Naive B cell (primary cell): ENCODE data around the gene TRIM3. TPM values are rescaled to one million over a fixed set of nuclear protein-coding genes. Genes with fewer than 3 reads are reported as not detected.

Source experiments
- ATAC-seq, 2 donors: fragments of 150-1000 bp; cut with Tn5 transposase; 2 replicates each; pipeline ENCODE4 v1.10.0; 2021; ENCODE audit warnings: low read depth in 2 of 2, mild to moderate bottlenecking in 2 of 2, moderate library complexity in 2 of 2
- DNase-seq: peaks from one replicate; pipeline ENCODE4 v3.0.0; 2022
- H3K27ac Mint-ChIP-seq, 6 donors: one replicate each; pipeline ENCODE4 v1.8.0; 2020 to 2022; ENCODE audit warnings: mild to moderate bottlenecking in 6 of 6, mixed read lengths in 6 of 6, moderate library complexity in 5 of 6, inconsistent platforms in 2 of 6
- H3K27me3 Mint-ChIP-seq, 3 donors: one replicate each; pipeline ENCODE4 v1.8.0; 2021 to 2022; ENCODE audit warnings: mixed read lengths in 3 of 3, mild to moderate bottlenecking in 1 of 3
- H3K36me3 Mint-ChIP-seq, 2 donors: one replicate each; pipeline ENCODE4 v1.8.0; 2020 to 2022; ENCODE audit warnings: mixed read lengths in 2 of 2, inconsistent platforms in 1 of 2, mild to moderate bottlenecking in 1 of 2
- H3K4me1 Mint-ChIP-seq, 3 donors: one replicate each; pipeline ENCODE4 v1.8.0; 2020 to 2022; ENCODE audit warnings: mixed read lengths in 3 of 3, inconsistent platforms in 1 of 3, mild to moderate bottlenecking in 1 of 3, moderate library complexity in 1 of 3
- H3K4me3 Mint-ChIP-seq, 8 donors: one replicate each; pipeline ENCODE4 v1.8.0; 2020 to 2022; ENCODE audit warnings: mild to moderate bottlenecking in 8 of 8, mixed read lengths in 8 of 8, moderate library complexity in 8 of 8, inconsistent platforms in 2 of 8
- H3K9me3 Mint-ChIP-seq, 7 donors: one replicate each; pipeline ENCODE4 v1.8.0; 2020 to 2022; ENCODE audit warnings: mixed read lengths in 7 of 7, mild to moderate bottlenecking in 5 of 7, inconsistent platforms in 2 of 7, moderate library complexity in 1 of 7
- polyA plus RNA-seq, 6 donors: library from polyadenylated mRNA; unstranded; fragments of 300-500 nt; fragmentation: Illumina TruSeq; gene quantifications; one replicate each; pipeline ENCODE4 v1.2.3, GENCODE V29; 2021; ENCODE audit warnings: low read depth in 6 of 6

Gene TRIM3
- polyA plus RNA-seq, 6 donors from 2014 or later, result 0.88 to 2.7 (median 1.8) TPM

DNA sequence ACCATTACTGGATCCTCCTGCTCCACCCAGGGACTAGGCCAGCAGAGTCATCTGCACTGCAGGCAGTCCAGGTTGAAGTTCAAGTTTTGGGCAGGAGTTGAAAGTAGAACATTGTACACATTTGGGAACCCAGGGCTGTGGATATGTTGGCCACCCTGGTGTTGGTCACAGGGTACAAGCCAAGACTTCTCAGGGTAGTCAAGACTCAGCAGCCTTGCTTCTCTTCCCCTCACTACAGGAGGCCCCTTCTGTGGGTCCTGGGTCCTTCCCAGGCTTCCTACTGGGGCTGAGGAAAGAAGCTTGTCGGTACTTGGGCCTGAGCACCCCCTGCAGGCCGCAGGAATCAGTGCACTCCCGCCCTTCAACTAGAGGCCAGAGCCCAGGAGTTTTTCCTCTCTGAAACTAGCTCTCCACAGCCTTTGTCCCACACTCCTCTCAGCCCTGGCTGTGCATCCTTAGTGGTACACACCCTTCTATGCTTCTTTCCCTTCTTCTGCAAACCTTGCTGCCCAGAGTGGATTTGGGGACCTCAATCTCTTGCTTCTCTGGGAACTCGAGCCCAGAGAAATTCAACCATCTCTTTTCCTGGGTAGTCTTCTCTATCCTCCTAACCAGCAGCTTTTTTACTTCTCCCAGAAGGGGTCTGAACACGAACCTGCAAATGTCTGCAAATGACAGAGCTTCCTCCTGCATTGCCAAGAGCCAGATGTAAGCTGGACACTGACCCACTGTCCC, 30.3 kb downstream of the TRIM3 start:
- Mint-ChIP-seq H3K36me3 (no peaks in the 10 kb centered on the region), H3K27me3 (no peaks in the 10 kb centered on the region), H3K4me3 (no peak overlapping the region), H3K9me3 (no peaks in the 10 kb centered on the region), H3K4me1 (no peaks in the 10 kb centered on the region), H3K27ac (no peak overlapping the region)
- peak; percentile 58 to 76 for ATAC-seq
- peak; percentile 49 for DNase-seq

DNA sequence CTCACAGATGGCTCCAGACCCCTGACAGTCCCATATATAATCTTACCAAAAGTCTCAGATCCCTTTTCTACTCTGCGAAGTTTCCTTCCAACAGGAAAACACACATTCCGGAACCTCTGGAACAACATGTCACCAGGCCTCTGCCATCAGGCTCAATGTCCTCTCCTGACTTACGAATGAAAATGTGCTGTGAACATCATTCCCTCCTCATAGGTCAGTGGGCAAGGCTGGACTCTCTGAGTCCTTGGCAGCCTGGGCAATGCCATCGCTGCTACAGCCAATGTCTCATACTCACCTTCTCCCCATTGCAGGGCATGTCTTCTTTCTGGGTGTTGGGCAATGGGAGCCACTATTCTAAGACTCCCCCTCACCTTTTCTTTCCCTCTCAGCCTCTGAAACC, 31.3 kb downstream of the TRIM3 start:
- no peaks in the 10 kb centered on the region for H3K36me3 Mint-ChIP-seq
- no peak overlapping the region for H3K4me3 Mint-ChIP-seq
- H3K27ac Mint-ChIP-seq, result no peak overlapping the region
- ATAC-seq (no peak), DNase-seq (no peak)
- no peaks in the 10 kb centered on the region for H3K9me3 Mint-ChIP-seq
- no peaks in the 10 kb centered on the region for H3K27me3 Mint-ChIP-seq
- H3K4me1 Mint-ChIP-seq, result no peaks in the 10 kb centered on the region

- H3K36me3 Mint-ChIP-seq, result no peaks in the 10 kb centered on the region
- ATAC-seq (no peak), DNase-seq (no peak)
- no peaks in the 10 kb centered on the region for H3K27me3 Mint-ChIP-seq
- H3K9me3 Mint-ChIP-seq, result no peaks in the 10 kb centered on the region
- peaks cover 0 to 2% (median under 1%) of the 10 kb centered on the region in 3 donors for H3K4me1 Mint-ChIP-seq
- H3K27ac Mint-ChIP-seq, result no peak within 1 kb of the TSS
- H3K4me3 Mint-ChIP-seq, result no peak within 1 kb of the TSS
Observed at GRCh38 chr11:6440906-6441358, 32.8 kb downstream of the TRIM3 start, which contains the start of gene HPX. TSS of gene HPX (minus strand) at chr11:6440987. CDS start at chr11:6440963, 24 bp downstream.

DNA sequence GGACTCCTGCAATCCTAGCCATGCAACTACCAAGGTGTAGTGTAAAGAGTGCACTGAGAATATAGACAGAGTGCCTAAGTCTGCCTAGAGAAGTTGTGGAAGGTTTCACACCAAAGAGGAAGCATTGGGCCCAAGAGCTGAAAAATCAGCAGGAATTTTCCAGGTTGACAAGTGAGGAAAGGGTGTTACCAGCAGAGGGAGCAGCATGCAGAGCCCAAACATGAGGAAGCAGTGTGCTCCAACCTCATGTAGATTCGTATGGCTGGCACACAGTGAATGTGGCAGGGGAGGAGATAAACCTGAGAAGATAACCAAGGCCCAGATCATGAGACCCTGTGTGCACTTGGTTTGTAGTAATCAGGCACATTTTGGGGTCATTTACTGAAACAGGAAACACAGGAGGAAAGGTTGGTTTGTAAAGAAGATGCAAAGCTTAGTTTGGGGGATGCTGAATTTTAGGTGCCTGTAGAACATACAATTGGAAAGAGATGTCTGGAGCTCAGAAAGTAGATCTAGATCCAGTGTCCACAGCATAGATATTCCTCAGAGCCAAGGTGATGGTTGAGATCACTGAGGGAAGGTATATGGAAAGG, 34.7 kb downstream of the TRIM3 start:
- Mint-ChIP-seq H3K4me1 (peaks cover 6 to 7% (median 6%) of the 10 kb centered on the region in 3 donors), H3K9me3 (no peaks in the 10 kb centered on the region), H3K36me3 (no peaks in the 10 kb centered on the region), H3K27ac (no peak overlapping the region), H3K27me3 (no peaks in the 10 kb centered on the region), H3K4me3 (no peak overlapping the region)
- DNase-seq (no peak), ATAC-seq (no peak)

DNA sequence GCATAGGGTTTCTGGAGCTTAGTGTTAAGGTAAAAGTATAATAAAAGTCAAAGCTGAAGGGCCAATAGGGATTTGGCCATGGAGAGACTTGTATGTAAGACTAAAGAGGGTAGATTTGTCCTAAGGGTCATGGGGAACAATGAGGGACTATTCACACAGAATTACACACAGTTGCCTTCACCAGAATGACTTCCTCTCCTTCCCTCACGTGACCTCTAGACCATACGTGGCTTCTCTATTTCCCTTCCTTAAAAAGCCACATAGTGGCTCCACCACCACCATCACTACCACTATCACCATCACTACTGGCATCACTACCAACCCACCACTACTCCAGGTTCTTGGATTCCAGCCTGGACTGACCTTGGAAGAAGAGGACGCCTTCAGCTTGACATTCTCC, 35.7 kb downstream of the TRIM3 start:
- Mint-ChIP-seq H3K4me3 (no peak overlapping the region), H3K27me3 (no peaks in the 10 kb centered on the region), H3K36me3 (no peaks in the 10 kb centered on the region), H3K4me1 (peaks cover 12 to 13% (median 12%) of the 10 kb centered on the region in 3 donors), H3K27ac (no peak overlapping the region), H3K9me3 (no peaks in the 10 kb centered on the region)
- DNase-seq, result no peak
- peak; percentile 70 to 82 for ATAC-seq

DNA sequence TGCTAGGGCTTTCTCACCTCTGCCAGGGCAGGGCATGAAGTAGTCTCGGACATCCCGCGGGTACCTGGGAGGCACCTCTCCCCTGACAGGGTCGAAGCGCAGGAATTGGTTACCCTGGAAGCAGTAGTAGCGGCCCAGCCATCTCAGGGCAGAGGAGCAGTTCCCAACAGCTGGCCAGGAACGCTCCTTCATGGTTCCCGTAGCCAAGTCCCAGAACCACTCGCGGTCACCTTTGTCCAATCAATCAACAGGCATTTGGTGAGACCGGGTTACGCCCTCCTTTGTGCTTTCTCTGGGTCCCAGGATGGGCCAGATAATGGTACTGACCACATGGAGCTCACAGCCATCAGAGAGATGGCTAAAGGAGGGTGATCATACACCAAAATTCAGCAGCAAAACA, 36.3 kb downstream of the TRIM3 start:
- Mint-ChIP-seq H3K9me3 (no peaks in the 10 kb centered on the region), H3K27me3 (no peaks in the 10 kb centered on the region), H3K36me3 (no peaks in the 10 kb centered on the region), H3K4me3 (no peak overlapping the region), H3K27ac (no peak overlapping the region), H3K4me1 (peaks cover 12 to 13% (median 12%) of the 10 kb centered on the region in 3 donors)
- no peak for DNase-seq
- ATAC-seq, result no peak

DNA sequence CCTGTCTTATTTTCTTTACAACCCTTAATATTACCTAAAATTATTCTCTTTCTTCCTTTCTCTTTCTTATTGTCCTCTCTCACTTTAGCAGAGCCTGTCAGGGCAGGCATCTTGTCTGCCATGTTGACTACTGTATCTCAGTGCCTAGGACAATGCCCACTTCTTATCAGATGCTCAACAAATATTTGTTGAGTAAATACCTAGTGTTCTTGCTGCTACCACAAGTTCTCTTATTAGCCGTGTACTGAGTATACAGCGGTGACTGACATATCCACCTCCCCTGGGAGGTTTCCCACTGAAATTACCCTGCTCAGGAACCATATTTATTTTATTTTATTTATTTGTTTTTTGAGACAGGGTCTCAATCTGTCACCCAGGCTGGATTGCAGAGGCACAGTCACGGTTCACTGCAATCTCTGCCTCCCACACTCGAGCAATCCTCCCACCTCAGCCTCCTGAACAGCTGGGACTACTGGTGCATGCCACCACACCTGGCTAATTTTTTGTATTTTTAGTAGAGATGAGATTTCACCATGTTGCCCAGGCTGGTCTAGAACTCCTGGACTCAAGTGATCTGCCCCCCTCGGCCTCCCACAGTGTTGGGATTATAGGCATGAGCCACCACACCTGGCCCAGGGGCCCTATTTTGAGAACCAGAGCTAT, 39.6 kb downstream of the TRIM3 start:
- DNase-seq (no peak), ATAC-seq (no peak)
- H3K36me3 Mint-ChIP-seq, result no peaks in the 10 kb centered on the region
- peaks cover 0 to 2% (median 0%) of the 10 kb centered on the region in 7 donors for H3K9me3 Mint-ChIP-seq
- peak overlapping the region in 2 of 6 donors; percentile 3 to 49 for H3K27ac Mint-ChIP-seq
- H3K27me3 Mint-ChIP-seq, result no peaks in the 10 kb centered on the region
- peaks cover 12 to 13% (median 12%) of the 10 kb centered on the region in 3 donors for H3K4me1 Mint-ChIP-seq
- H3K4me3 Mint-ChIP-seq, result no peak overlapping the region

- H3K4me3 Mint-ChIP-seq, result no peak overlapping the region
- peak overlapping the region in 1 of 6 donors; percentile 55 for H3K27ac Mint-ChIP-seq
- ATAC-seq (no peak), DNase-seq (no peak)
- H3K36me3 Mint-ChIP-seq, result no peaks in the 10 kb centered on the region
- peaks cover 0 to 5% (median 0%) of the 10 kb centered on the region in 3 donors for H3K27me3 Mint-ChIP-seq
- peaks cover 12 to 13% (median 12%) of the 10 kb centered on the region in 3 donors for H3K4me1 Mint-ChIP-seq
- peaks cover 0 to 2% (median 0%) of the 10 kb centered on the region in 7 donors for H3K9me3 Mint-ChIP-seq
Observed at GRCh38 chr11:6431861-6432260, 41.9 kb downstream of the TRIM3 start.

- peaks cover 5 to 8% of the 10 kb centered on the region in 2 donors for H3K36me3 Mint-ChIP-seq
- H3K4me1 Mint-ChIP-seq, result no peaks in the 10 kb centered on the region
- peaks cover 24 to 37% (median 29%) of the 10 kb centered on the region in 3 donors for H3K27me3 Mint-ChIP-seq
- peak overlapping the region in 1 of 6 donors; percentile 22 for H3K27ac Mint-ChIP-seq
- H3K9me3 Mint-ChIP-seq, result peaks cover 0 to 2% (median 0%) of the 10 kb centered on the region in 7 donors
- ATAC-seq (no peak), DNase-seq (no peak)
- no peak overlapping the region for H3K4me3 Mint-ChIP-seq
Observed at GRCh38 chr11:6427516-6427915, 46.2 kb downstream of the TRIM3 start.

GRCh38 chr11:6420677-6421076, 53.1 kb downstream of the TRIM3 start:
- peaks cover 26 to 45% (median 45%) of the 10 kb centered on the region in 3 donors for H3K27me3 Mint-ChIP-seq
- H3K4me3 Mint-ChIP-seq, result peak overlapping the region in 3 of 8 donors; percentile 4 to 92 (median 85)
- H3K36me3 Mint-ChIP-seq, result peaks cover 5 to 8% of the 10 kb centered on the region in 2 donors
- ATAC-seq (no peak), DNase-seq (no peak)
- peaks cover 0 to 1% (median 0%) of the 10 kb centered on the region in 7 donors for H3K9me3 Mint-ChIP-seq
- H3K27ac Mint-ChIP-seq, result peak overlapping the region in 2 of 6 donors; percentile 10 to 58
- peaks cover 0 to 10% (median 6%) of the 10 kb centered on the region in 3 donors for H3K4me1 Mint-ChIP-seq

DNA sequence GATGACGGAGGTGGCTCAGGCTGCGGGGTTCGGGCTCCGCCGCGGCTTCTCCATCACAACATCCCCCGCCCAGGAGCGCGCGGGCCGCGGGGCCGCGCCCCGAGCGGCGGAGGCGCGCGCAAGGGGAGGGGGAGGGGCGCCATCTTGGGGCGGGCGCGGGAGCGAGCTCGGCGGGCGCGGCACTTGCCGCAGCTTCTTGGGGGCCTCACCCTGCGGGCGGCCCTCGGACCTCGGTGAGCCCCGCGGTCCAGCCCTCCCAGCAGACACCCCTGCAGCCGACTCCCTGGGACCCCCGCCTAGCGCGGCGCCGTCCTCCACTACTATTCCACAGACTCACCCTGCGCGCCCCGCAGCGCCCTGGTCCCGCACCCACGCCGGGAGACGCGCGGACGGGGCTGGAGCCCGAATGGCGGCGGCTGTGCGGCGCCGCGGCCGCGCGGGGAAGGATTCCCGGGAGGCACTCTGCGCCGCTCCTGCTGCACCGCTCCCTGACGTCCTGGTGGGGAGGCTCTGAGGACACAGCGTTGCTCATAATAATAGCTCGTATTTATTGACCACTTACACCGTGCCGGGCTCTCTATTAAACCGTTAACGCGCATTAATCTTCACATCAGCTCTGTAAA, 54.6 kb downstream of the TRIM3 start, which contains the start of gene APBB1:
Gene APBB1, minus strand, starts transcription at position 86 of the 623 bp plus-strand sequence. CDS start 7,747 bp downstream, outside the sequence.
- DNase-seq, result peak; percentile 70
- H3K36me3 Mint-ChIP-seq, result peaks cover 0 to 8% of the 10 kb centered on the region in 2 donors
- peaks cover 0 to 10% (median 6%) of the 10 kb centered on the region in 3 donors for H3K4me1 Mint-ChIP-seq
- H3K27ac Mint-ChIP-seq, result peak within 1 kb of the TSS in 4 of 6 donors; percentile 41 to 88 (median 68)
- H3K4me3 Mint-ChIP-seq, result peak within 1 kb of the TSS in 7 of 8 donors; percentile 77 to 92 (median 87)
- ATAC-seq, result peak; percentile 79 to 83
- peaks cover 0 to 1% (median 0%) of the 10 kb centered on the region in 7 donors for H3K9me3 Mint-ChIP-seq
- H3K27me3 Mint-ChIP-seq, result peaks cover 15 to 32% (median 29%) of the 10 kb centered on the region in 3 donors

DNA sequence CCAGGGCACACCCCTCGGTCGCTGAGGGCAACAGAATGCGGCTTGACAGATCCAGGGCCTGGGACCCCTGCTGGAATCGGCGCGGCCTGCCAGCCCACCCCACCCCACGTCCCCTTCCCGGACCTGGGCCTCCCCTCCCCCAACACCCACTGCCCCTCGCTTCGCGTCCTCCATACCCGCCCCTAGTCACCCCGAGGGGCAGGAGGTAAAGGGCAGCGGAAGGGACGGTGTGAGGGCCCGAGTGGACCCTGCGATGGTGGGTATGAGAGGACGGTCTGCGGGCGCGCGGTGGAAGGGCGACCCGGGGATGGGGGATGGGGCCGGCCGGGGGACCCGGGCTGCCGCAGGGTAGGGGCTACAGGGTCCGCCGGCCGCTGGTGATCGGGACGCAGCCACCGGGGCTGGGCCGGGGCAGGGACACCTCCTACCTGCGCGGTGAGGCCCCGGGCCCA, 55.2 kb downstream of the TRIM3 start:
- ATAC-seq, result no peak
- H3K4me1 Mint-ChIP-seq, result peaks cover 0 to 10% (median 6%) of the 10 kb centered on the region in 3 donors
- H3K27me3 Mint-ChIP-seq, result peaks cover 10 to 27% (median 24%) of the 10 kb centered on the region in 3 donors
- DNase-seq, result no peak
- H3K4me3 Mint-ChIP-seq, result no peak overlapping the region
- H3K36me3 Mint-ChIP-seq, result peaks cover 0 to 4% of the 10 kb centered on the region in 2 donors
- H3K27ac Mint-ChIP-seq, result peak overlapping the region in 1 of 6 donors; percentile 16
- peaks cover 0 to 1% (median 0%) of the 10 kb centered on the region in 7 donors for H3K9me3 Mint-ChIP-seq
